Panc1 (cell line): ENCODE results near the gene FBXO42. TPM values are rescaled to one million over a fixed set of nuclear protein-coding genes. Genes with fewer than 3 reads are reported as not detected.
A peak's percentile ranks its signal among the peaks of the same experiment; 100 is the strongest.

ENCODE experiments used
- ATAC-seq: fragments of 200-7000 bp; cut with Tn5 transposase; 2 replicates; pipeline ENCODE4 v1.9.1; 2020; ENCODE audit warnings: mild to moderate bottlenecking, moderate library complexity
- BruUV-seq: library from RNA; stranded (reverse); fragments of 400-500 nt; replicated peaks from 2 replicates; lab custom pipeline; 2021; lab: Mats Ljungman, UMichigan
- CTCF ChIA-PET: fragments of 300-600 bp; sonication (Branson Sonifier 250); formaldehyde crosslinking; loops from one replicate; lab custom pipeline; 2022; ENCODE audit warnings: antibody characterized with exemption; lab: Charles Lee
- POLR2A ChIA-PET: fragments of 300-600 bp; sonication (Branson Sonifier 250); formaldehyde crosslinking; loops from one replicate; lab custom pipeline; 2022; ENCODE audit warnings: antibody characterized with exemption; lab: Charles Lee
- DNase-seq: peaks from one replicate; pipeline ENCODE4 v3.0.0-alpha.2; 2010; ENCODE audit warnings: low read depth, low spot score
- H3K27ac ChIP-seq: 2 replicates; pipeline ENCODE4 v1.5.1; 2011; ENCODE audit warnings: mild to moderate bottlenecking, low read length, inconsistent platforms
- H3K27me3 ChIP-seq: fragments of 200-500 bp; sonication (Bioruptor generic); 2 replicates; pipeline ENCODE4 v1.6.0; 2014; ENCODE audit warnings: low read length, inconsistent platforms; ENCODE audit not compliant: control insufficient read depth, insufficient read depth
- H3K36me3 ChIP-seq: fragments of 200-500 bp; sonication (Bioruptor generic); 2 replicates; pipeline ENCODE4 v1.5.1; 2014; ENCODE audit warnings: inconsistent platforms, mild to moderate bottlenecking, low read length, moderate library complexity; ENCODE audit not compliant: control insufficient read depth, insufficient read depth
- H3K4me1 ChIP-seq: 2 replicates; pipeline ENCODE4 v1.5.1; 2011; ENCODE audit warnings: inconsistent platforms, mild to moderate bottlenecking, low read length, moderate library complexity; ENCODE audit not compliant: control insufficient read depth, insufficient read depth
- H3K4me3 ChIP-seq, 2 experiments: 2 replicates each; pipeline ENCODE4 v1.5.1; 2011 to 2012; ENCODE audit warnings: low read depth in 2 of 2, low read length in 2 of 2, mild to moderate bottlenecking in 2 of 2, inconsistent platforms in 1 of 2, moderate library complexity in 1 of 2
- H3K9me3 ChIP-seq: fragments of 200-500 bp; sonication (Bioruptor generic); 2 replicates; pipeline ENCODE4 v1.5.1; 2014; ENCODE audit warnings: low read depth, mild to moderate bottlenecking, inconsistent platforms, low read length, moderate library complexity; ENCODE audit not compliant: control insufficient read depth, insufficient read depth
- POLR2AphosphoS5 ChIP-seq: IDR thresholded peaks from 2 replicates; pipeline ENCODE4 v1.6.1; 2012; ENCODE audit warnings: mild to moderate bottlenecking, low read depth, low read length, moderate library complexity
- SIN3A ChIP-seq: IDR thresholded peaks from 2 replicates; pipeline ENCODE4 v1.6.1; 2012; ENCODE audit warnings: low read depth, mild to moderate bottlenecking, low read length, moderate library complexity, borderline replicate concordance; ENCODE audit not compliant: insufficient read depth
- TCF7L2 ChIP-seq: IDR thresholded peaks from 2 replicates; pipeline ENCODE4 v1.6.1; 2011; ENCODE audit warnings: mild to moderate bottlenecking, low read depth, low read length, inconsistent platforms
- in situ Hi-C: cut with HindIII; loops from 2 replicates; pipeline ENCODE4 v1.10.0; 2016; ENCODE audit warnings: low sequenced_read_pairs, low pct_unique_long_range_greater_than_20kb
- intact Hi-C: fragments of 100-400 bp; cut with micrococcal nuclease; formaldehyde crosslinking; loops from one replicate; pipeline ENCODE4 v1.10.0; 2022; ENCODE audit not compliant: unreplicated experiment
- total RNA-seq: library from RNA; stranded (reverse); gene quantifications from one replicate; pipeline ENCODE4 v1.2.1, GENCODE V29; 2021; ENCODE audit not compliant: unreplicated experiment
- TF ChIP-seq, protein P1 (sequence below), 2 experiments: IDR thresholded peaks; 2 replicates each; pipeline ENCODE4 v1.6.1; 2011 to 2012; ENCODE audit warnings: low read depth in 2 of 2, control low read depth in 1 of 2, low read length in 1 of 2, mild to moderate bottlenecking in 1 of 2, moderate library complexity in 1 of 2; ENCODE audit not compliant: insufficient read depth in 1 of 2
- TF ChIP-seq, protein P2 (sequence below): fragments of 450-650 bp; IDR thresholded peaks from 2 replicates; pipeline ENCODE4 v1.5.1; 2017; ENCODE audit warnings: mild to moderate bottlenecking

Gene FBXO42
- total RNA-seq, 1 experiment from 2014 or later = 25.7 TPM

DNA sequence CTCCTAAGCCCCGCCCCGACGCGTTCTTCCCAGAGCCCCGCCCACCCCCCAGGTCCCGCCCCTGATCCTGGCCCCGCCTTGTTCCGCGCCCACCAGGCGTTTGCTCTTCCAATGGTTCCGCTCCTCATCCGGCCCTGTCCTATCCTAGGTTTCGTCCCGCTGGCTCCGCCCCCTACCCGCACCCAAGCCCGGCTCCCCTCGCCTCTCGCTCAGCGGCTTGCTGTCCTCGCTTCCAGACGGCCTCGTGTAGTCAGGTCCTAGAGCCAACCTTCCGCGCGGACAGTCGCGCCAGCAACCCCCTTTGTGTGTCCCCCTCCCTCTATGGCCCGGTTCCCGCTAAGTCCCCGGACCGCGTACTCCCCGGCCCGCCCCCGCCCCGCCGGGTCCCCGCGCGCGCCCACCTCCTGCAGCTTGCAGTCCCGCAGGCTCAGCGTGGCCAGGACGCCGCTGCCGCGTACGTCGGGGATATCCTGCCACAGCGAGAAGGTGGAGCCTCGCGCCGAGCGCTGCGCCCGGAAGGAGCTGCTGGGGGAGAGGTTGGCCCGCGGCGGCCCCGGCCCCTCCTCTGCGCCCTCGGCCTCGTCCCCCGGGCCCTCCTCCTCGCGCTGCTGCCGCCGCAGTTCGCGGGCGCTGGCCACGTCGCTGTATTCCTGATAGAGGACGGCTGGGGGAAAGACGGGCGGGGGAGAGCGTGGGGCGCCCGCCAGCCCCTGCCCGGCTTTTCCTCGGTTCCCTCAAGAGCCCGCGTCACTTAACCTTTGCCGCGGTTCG lies 145.5 kb downstream of the FBXO42 start:
- Histone ChIP-seq H3K36me3 (no peaks in the 10 kb centered on the region; the same call in 1 of the 2 replicates), H3K4me3 (peak overlapping the region; percentile 48 to 86), H3K27ac (peak overlapping the region; percentile 83), H3K4me1 (peaks cover 24% of the 10 kb centered on the region), H3K9me3 (no peaks in the 10 kb centered on the region), H3K27me3 (no peaks in the 10 kb centered on the region)
- CTCF ChIA-PET = no interaction called here
- intact Hi-C loops (no loop called here), in situ Hi-C loops (no loop called here)
- ATAC-seq (peak; percentile 94), DNase-seq (peak; percentile 95)
- TF ChIP-seq, protein P1, sequence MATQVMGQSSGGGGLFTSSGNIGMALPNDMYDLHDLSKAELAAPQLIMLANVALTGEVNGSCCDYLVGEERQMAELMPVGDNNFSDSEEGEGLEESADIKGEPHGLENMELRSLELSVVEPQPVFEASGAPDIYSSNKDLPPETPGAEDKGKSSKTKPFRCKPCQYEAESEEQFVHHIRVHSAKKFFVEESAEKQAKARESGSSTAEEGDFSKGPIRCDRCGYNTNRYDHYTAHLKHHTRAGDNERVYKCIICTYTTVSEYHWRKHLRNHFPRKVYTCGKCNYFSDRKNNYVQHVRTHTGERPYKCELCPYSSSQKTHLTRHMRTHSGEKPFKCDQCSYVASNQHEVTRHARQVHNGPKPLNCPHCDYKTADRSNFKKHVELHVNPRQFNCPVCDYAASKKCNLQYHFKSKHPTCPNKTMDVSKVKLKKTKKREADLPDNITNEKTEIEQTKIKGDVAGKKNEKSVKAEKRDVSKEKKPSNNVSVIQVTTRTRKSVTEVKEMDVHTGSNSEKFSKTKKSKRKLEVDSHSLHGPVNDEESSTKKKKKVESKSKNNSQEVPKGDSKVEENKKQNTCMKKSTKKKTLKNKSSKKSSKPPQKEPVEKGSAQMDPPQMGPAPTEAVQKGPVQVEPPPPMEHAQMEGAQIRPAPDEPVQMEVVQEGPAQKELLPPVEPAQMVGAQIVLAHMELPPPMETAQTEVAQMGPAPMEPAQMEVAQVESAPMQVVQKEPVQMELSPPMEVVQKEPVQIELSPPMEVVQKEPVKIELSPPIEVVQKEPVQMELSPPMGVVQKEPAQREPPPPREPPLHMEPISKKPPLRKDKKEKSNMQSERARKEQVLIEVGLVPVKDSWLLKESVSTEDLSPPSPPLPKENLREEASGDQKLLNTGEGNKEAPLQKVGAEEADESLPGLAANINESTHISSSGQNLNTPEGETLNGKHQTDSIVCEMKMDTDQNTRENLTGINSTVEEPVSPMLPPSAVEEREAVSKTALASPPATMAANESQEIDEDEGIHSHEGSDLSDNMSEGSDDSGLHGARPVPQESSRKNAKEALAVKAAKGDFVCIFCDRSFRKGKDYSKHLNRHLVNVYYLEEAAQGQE (IDR thresholded peaks at IDR 0.05; ENCODE audit: insufficient read depth in 1 of 2, low read depth in 2 of 2, low read length in 1 of 2) = no peak
- TF ChIP-seq, protein P2, sequence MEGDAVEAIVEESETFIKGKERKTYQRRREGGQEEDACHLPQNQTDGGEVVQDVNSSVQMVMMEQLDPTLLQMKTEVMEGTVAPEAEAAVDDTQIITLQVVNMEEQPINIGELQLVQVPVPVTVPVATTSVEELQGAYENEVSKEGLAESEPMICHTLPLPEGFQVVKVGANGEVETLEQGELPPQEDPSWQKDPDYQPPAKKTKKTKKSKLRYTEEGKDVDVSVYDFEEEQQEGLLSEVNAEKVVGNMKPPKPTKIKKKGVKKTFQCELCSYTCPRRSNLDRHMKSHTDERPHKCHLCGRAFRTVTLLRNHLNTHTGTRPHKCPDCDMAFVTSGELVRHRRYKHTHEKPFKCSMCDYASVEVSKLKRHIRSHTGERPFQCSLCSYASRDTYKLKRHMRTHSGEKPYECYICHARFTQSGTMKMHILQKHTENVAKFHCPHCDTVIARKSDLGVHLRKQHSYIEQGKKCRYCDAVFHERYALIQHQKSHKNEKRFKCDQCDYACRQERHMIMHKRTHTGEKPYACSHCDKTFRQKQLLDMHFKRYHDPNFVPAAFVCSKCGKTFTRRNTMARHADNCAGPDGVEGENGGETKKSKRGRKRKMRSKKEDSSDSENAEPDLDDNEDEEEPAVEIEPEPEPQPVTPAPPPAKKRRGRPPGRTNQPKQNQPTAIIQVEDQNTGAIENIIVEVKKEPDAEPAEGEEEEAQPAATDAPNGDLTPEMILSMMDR = no peak
- TF ChIP-seq SIN3A (peak; percentile 62; the same call in 1 of the 2 replicates), TCF7L2 (no peak), POLR2AphosphoS5 (peak; percentile 96)
- POLR2A ChIA-PET = interaction anchor here (0.6 to 1.0 kb wide), 2 partner anchors 86 to 100 kb away, joined by 3 to 10 read pairs; no protein-coding TSS in a partner anchor
- BruUV-seq = no TSS peak

DNA sequence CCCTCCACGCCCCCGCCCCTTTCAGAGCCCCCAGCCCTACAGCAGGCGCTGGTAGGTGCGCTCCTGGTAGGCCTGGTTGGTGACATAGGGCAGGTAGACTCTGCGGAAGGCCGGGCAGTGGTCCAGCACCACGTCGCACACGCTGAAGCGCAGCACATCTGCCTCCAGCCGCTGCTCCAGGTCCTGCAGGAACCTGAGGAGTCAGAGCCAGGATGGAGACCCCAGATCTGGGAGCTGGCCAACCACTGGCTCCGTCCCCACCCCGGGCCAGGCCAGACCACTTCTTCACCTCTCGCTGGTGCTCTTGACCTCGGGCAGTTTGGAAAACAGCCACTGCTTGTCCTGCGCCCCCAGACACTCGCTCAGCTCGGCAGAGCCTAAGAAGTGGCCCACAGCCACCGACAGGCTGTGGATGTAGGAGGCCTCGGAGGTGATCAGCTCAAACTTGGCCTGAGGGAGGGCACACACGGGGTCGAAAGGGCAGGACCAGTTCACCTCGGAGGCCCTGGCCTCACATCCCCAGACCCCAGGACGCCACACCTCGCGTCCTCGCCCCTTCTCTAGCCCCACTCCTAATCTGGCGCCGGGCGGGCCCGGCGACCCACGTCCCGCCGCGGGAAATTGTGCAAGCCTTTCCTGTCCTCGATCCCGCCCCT lies 146.3 kb downstream of the FBXO42 start:
- Histone ChIP-seq H3K27me3 (no peaks in the 10 kb centered on the region), H3K27ac (peak overlapping the region; percentile 87), H3K9me3 (no peaks in the 10 kb centered on the region), H3K36me3 (no peaks in the 10 kb centered on the region; the same call in 1 of the 2 replicates), H3K4me1 (peaks cover 22% of the 10 kb centered on the region), H3K4me3 (peak overlapping the region; percentile 47 to 70)
- in situ Hi-C loops (no loop called here), intact Hi-C loops (no loop called here)
- DNase-seq (no peak), ATAC-seq (peak; percentile 14)
- ChIA-PET CTCF (interaction anchor here (0.5 to 0.6 kb wide), 3 partner anchors 19 to 89 kb away, joined by 4 to 6 read pairs (median 6); no protein-coding TSS in a partner anchor), POLR2A (no interaction called here)
- BruUV-seq = no TSS peak
- TF ChIP-seq TCF7L2 (peak; percentile 48; the same call in 1 of the 2 replicates), POLR2AphosphoS5 (no peak), SIN3A (no peak)
- TF ChIP-seq, protein P2 = no peak
- TF ChIP-seq, protein P1 (IDR thresholded peaks at IDR 0.05; ENCODE audit: insufficient read depth in 1 of 2, low read depth in 2 of 2, low read length in 1 of 2) = no peak
